Subcutaneous adipose tissue (tissue), 4 donors: Measurements from ENCODE around the gene CLIC1. TPM values are rescaled to one million over a fixed set of nuclear protein-coding genes. Genes with fewer than 3 reads are reported as not detected.

Experiments used
- total RNA-seq, 4 donors: library from RNA; depleted of rRNA; stranded (reverse); fragments of >200 nt; gene quantifications; one replicate each; pipeline ENCODE4 v1.1.0, GENCODE V29; 2016
- TF ChIP-seq, protein P1 (sequence below): fragments of 450-650 bp; IDR thresholded peaks from one replicate; pipeline ENCODE4 v1.5.1; 2016; ENCODE audit warnings: low read depth, mild to moderate bottlenecking, control low read depth, antibody characterized with exemption, moderate library complexity

The CLIC1 gene
- total RNA-seq, 4 donors from 2014 or later = 181 to 503 (median 311) TPM

DNA sequence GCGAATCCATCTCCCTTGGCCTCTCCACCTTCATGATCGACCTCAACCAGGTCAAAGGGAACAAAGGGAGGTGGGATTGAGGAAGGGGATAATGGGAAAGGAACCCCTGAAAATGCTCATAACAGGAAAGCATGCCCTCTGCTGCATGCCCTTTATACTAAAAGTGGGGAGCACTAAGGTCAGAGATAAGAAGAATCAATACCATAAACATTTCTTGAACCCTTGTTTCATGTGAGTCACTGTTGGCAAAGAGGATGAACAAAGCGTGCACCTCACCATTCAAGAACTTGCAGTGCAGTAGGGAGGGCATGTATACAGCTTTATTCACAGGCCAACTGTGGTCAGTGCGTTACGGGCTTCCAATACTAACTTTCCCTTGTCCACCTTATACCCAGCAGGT is 24.5 kb upstream of the CLIC1 start:
- TF ChIP-seq, protein P1, sequence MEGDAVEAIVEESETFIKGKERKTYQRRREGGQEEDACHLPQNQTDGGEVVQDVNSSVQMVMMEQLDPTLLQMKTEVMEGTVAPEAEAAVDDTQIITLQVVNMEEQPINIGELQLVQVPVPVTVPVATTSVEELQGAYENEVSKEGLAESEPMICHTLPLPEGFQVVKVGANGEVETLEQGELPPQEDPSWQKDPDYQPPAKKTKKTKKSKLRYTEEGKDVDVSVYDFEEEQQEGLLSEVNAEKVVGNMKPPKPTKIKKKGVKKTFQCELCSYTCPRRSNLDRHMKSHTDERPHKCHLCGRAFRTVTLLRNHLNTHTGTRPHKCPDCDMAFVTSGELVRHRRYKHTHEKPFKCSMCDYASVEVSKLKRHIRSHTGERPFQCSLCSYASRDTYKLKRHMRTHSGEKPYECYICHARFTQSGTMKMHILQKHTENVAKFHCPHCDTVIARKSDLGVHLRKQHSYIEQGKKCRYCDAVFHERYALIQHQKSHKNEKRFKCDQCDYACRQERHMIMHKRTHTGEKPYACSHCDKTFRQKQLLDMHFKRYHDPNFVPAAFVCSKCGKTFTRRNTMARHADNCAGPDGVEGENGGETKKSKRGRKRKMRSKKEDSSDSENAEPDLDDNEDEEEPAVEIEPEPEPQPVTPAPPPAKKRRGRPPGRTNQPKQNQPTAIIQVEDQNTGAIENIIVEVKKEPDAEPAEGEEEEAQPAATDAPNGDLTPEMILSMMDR = no peak

DNA sequence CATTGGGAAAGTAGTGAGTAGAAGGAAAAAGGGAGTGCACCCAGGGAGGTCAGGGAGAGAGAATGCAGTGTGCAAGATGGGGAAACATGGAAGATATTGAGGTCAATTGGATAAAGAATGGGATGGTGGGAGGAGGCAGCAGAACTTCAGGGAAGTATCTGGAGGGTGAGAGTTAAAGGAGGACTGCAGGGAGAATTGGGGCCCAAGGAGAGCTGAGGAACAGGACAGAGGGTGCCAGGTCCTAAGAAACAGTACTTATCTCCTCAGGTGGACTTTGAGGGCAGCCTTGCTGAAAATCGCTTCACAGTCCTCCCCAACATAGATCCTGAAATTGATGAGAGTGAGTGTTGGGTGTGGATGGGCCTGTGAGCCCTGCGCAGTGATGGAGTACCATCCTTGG is 22.0 kb upstream of the CLIC1 start:
- TF ChIP-seq, protein P1 = no peak

GRCh38 chr6:31752739-31753319 is 16.5 kb upstream of the CLIC1 start:
- TF ChIP-seq, protein P1 = no peak

GRCh38 chr6:31750411-31751022 is 14.2 kb upstream of the CLIC1 start:
- TF ChIP-seq, protein P1 = no peak

DNA sequence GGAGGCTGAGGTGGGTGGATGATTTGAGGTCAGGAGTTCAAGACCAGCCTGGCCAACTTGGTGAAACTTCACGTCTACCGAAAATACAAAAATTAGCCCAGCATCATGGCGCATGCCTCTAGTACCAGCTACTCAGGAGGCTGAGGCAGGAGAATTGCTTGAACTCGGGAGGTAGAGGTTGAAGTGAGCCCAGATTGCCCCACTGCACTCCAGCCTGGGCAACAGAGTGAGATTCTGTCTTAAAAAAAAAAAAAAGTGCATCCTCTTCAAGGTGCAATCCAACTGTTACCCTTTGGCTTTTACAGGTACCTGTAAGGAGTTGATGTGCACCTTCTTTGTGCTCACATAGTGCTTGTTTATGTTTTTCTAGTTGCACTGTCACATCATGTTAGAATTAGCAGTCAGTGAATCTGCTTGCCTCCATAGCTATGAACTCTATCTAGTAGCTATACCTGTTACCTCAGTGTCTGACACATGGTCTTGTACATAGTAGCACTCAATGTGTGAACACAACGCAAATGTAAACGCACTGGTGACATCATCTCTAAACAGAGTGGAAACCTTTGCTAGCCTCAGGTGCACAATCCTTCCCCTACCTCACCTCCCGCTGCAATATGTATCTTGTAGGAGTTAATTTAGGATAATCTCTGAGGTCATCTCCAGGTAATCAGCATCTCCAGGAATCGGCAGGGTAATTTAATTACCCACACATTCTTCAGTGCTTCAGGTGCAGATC is 13.1 kb upstream of the CLIC1 start:
- TF ChIP-seq, protein P1 = no peak

GRCh38 chr6:31744422-31744821 is 8.1 kb upstream of the CLIC1 start:
- TF ChIP-seq, protein P1 = no peak

DNA sequence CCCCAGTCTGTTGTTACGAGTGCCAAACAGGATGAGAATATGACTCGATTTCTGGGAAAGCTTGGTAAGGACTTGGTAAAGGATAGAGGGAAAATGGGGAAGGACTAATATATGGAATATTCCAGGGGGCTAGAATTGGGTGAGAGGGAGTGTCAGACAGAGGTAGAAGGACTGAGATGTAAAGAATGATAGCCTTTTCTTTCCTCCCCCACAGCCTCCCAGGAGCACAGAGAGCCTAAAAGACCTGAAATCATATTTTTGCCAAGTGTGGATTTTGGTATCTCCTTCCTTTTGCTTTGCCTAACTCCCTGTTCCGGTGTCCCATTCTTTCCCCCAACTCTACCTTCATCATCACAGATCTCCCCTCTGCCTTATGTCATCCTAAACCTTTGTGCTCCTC is 6.6 kb upstream of the CLIC1 start:
- TF ChIP-seq, protein P1 = no peak
